ENCODE measurements around the gene LEF1. TPM values are rescaled to one million over a fixed set of nuclear protein-coding genes. Genes with fewer than 3 reads are reported as not detected.
A peak's percentile ranks its signal among the peaks of the same experiment; 100 is the strongest.

LEF1 gene
- total and polyA plus RNA-seq, 5 donors from 2014 or later, result 465 to 627 (median 558) TPM

GRCh38 chr4:108174856-108175255 is 6.1 kb upstream of the LEF1 start:
- Mint-ChIP-seq H3K9me3 (no peaks in the 10 kb centered on the region), H3K27me3 (peaks cover 32% of the 10 kb centered on the region), H3K4me1 (peaks cover 20 to 46% (median 41%) of the 10 kb centered on the region in 4 donors), H3K36me3 (peaks cover 18% of the 10 kb centered on the region), H3K4me3 (peak overlapping the region in 2 of 4 donors; percentile 87 to 94), H3K27ac (peak overlapping the region in 2 of 3 donors; percentile 6 to 78)
- H3K27me3 ChIP-seq (ENCODE audit: control insufficient read depth, insufficient read depth, low read length), result peaks cover 3% of the 10 kb centered on the region
- no peak overlapping the region for H3K27ac ChIP-seq (ENCODE audit: insufficient read depth, low read length, poor library complexity, severe bottlenecking)
- H3K36me3 ChIP-seq (ENCODE audit: control insufficient read depth, insufficient read depth, low read length), result peaks cover 11% of the 10 kb centered on the region
- DNase-seq, result no peak
- no peak for ATAC-seq (ENCODE audit: low read depth in 2 of 2)
- no peak overlapping the region for H3K4me3 ChIP-seq (ENCODE audit: low read depth, low read length)
- H3K9me3 ChIP-seq (ENCODE audit: control insufficient read depth in 2 of 2, low read length in 2 of 2), result no peaks in the 10 kb centered on the region
- peaks cover 35% of the 10 kb centered on the region for H3K4me1 ChIP-seq (ENCODE audit: control insufficient read depth, insufficient read depth, low read length, poor library complexity, severe bottlenecking)

GRCh38 chr4:108173599-108174057 is 4.9 kb upstream of the LEF1 start:
- peak overlapping the region; percentile 78 for H3K27ac ChIP-seq (ENCODE audit: insufficient read depth, low read length, poor library complexity, severe bottlenecking)
- H3K9me3 ChIP-seq (ENCODE audit: control insufficient read depth in 2 of 2, low read length in 2 of 2), result no peaks in the 10 kb centered on the region
- Mint-ChIP-seq H3K4me3 (peak overlapping the region; percentile 87 to 94 (median 92)), H3K4me1 (peaks cover 27 to 58% (median 50%) of the 10 kb centered on the region in 4 donors), H3K27me3 (peaks cover 40% of the 10 kb centered on the region), H3K9me3 (peaks cover 0 to 6% (median 0%) of the 10 kb centered on the region in 7 donors), H3K36me3 (peaks cover 18% of the 10 kb centered on the region), H3K27ac (peak overlapping the region; percentile 59 to 83 (median 78))
- H3K36me3 ChIP-seq (ENCODE audit: control insufficient read depth, insufficient read depth, low read length), result peaks cover 11% of the 10 kb centered on the region
- no peak for DNase-seq
- peaks cover 44% of the 10 kb centered on the region for H3K4me1 ChIP-seq (ENCODE audit: control insufficient read depth, insufficient read depth, low read length, poor library complexity, severe bottlenecking)
- H3K27me3 ChIP-seq (ENCODE audit: control insufficient read depth, insufficient read depth, low read length), result peaks cover 8% of the 10 kb centered on the region
- H3K4me3 ChIP-seq (ENCODE audit: low read depth, low read length), result peak overlapping the region; percentile 87
- no peak for ATAC-seq (ENCODE audit: low read depth in 2 of 2)

GRCh38 chr4:108172753-108173598 is 4.2 kb upstream of the LEF1 start:
- H3K27ac ChIP-seq (ENCODE audit: insufficient read depth, low read length, poor library complexity, severe bottlenecking), result peak overlapping the region; percentile 78
- no peaks in the 10 kb centered on the region for H3K9me3 ChIP-seq (ENCODE audit: control insufficient read depth in 2 of 2, low read length in 2 of 2)
- ATAC-seq (ENCODE audit: low read depth in 2 of 2) (peak; percentile 53 to 54), DNase-seq (peak; percentile 65 to 83 (median 71))
- peaks cover 8% of the 10 kb centered on the region for H3K27me3 ChIP-seq (ENCODE audit: control insufficient read depth, insufficient read depth, low read length)
- H3K4me1 ChIP-seq (ENCODE audit: control insufficient read depth, insufficient read depth, low read length, poor library complexity, severe bottlenecking), result peaks cover 44% of the 10 kb centered on the region
- Mint-ChIP-seq H3K27me3 (peaks cover 45% of the 10 kb centered on the region), H3K9me3 (peaks cover 0 to 6% (median 0%) of the 10 kb centered on the region in 7 donors), H3K4me1 (peaks cover 27 to 57% (median 50%) of the 10 kb centered on the region in 4 donors), H3K27ac (peak overlapping the region; percentile 59 to 83 (median 78)), H3K4me3 (peak overlapping the region; percentile 87 to 94 (median 92)), H3K36me3 (peaks cover 18% of the 10 kb centered on the region)
- H3K36me3 ChIP-seq (ENCODE audit: control insufficient read depth, insufficient read depth, low read length), result peaks cover 10% of the 10 kb centered on the region
- H3K4me3 ChIP-seq (ENCODE audit: low read depth, low read length), result peak overlapping the region; percentile 87

DNA sequence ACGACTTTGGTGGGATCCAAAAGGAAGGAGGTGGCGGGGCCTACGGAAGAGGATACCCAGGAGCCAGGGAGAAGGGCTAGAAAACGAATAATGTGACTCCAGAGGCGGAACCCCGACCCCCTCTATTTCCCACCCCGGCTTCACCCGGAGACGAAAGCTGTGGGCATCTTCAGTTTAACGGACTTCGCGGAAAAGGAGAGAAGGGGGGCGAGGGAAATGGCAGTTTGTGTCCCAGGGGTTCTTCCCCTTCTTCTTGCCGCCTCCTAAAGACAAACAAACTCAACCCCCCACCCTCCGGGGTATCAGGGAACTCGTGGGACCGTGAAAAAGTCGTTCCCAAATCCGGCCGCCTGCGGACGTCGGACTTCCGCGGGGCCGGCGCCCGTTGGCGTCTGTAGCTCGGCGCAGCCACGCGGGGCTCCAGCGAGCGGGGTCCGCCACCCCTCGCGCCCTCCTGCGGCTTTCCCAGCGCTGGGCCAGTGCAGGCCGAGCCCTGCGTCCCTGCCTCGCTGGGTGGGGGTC is 3.6 kb upstream of the LEF1 start:
- H3K27ac ChIP-seq (ENCODE audit: insufficient read depth, low read length, poor library complexity, severe bottlenecking), result peak overlapping the region; percentile 78
- peak overlapping the region; percentile 73 for H3K4me3 ChIP-seq (ENCODE audit: low read depth, low read length)
- Mint-ChIP-seq H3K9me3 (peaks cover 0 to 6% (median 0%) of the 10 kb centered on the region in 7 donors), H3K4me3 (peak overlapping the region; percentile 96 to 100 (median 98)), H3K4me1 (peaks cover 24 to 53% (median 46%) of the 10 kb centered on the region in 4 donors), H3K36me3 (peaks cover 13% of the 10 kb centered on the region), H3K27me3 (peaks cover 49% of the 10 kb centered on the region), H3K27ac (peak overlapping the region; percentile 65 to 88 (median 83))
- peaks cover 8% of the 10 kb centered on the region for H3K27me3 ChIP-seq (ENCODE audit: control insufficient read depth, insufficient read depth, low read length)
- peak; percentile 10 to 14 for ATAC-seq (ENCODE audit: low read depth in 2 of 2)
- peaks cover 5% of the 10 kb centered on the region for H3K36me3 ChIP-seq (ENCODE audit: control insufficient read depth, insufficient read depth, low read length)
- H3K9me3 ChIP-seq (ENCODE audit: control insufficient read depth in 2 of 2, low read length in 2 of 2), result no peaks in the 10 kb centered on the region
- peaks cover 44% of the 10 kb centered on the region for H3K4me1 ChIP-seq (ENCODE audit: control insufficient read depth, insufficient read depth, low read length, poor library complexity, severe bottlenecking)
- peak in 1 of 3 donors; percentile 45 for DNase-seq

GRCh38 chr4:108171339-108172230 is 2.9 kb upstream of the LEF1 start:
- ATAC-seq (ENCODE audit: low read depth in 2 of 2), result peak; percentile 35 to 47
- peak overlapping the region; percentile 96 to 100 (median 98) for H3K4me3 Mint-ChIP-seq

DNA sequence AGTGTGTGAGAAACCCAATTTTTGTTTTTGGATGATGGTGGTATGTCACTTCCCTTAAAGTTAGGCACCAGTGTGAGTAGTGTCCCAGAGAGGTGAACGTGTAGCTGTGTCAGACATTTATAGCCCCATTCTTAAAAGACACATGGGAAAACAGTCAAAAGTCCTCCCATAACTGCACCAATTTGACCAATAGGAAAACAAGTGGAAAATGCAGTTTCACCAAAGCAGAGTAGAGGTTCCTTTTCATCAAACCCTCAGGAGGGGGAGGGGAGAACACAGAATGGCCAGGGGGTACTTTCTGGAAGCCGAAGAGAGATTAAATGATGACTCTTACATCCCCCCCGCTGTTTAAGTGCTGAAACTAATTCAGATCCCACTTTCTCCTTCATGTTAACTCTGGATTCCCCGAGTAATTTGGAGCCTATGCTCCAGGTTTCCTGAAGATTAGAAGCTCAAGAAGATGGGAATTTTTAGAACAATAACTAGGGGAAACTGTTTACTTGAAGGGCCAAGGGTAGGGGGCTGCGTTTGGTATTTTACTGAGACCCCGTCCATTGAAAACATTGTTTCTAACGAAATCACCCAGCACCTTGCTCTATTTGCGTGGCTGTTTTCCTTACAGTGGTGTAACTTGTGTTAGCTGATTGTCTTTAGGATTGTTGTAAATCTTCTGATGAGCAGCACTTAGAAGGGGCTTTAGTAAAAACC is 2.1 kb upstream of the LEF1 start:
- Histone ChIP-seq H3K36me3 (ENCODE audit: control insufficient read depth, insufficient read depth, low read length) (no peaks in the 10 kb centered on the region), H3K9me3 (ENCODE audit: control insufficient read depth in 2 of 2, low read length in 2 of 2) (no peaks in the 10 kb centered on the region), H3K27me3 (ENCODE audit: control insufficient read depth, insufficient read depth, low read length) (peaks cover 8% of the 10 kb centered on the region), H3K4me3 (ENCODE audit: low read depth, low read length) (peak overlapping the region; percentile 73), H3K27ac (ENCODE audit: insufficient read depth, low read length, poor library complexity, severe bottlenecking) (peak overlapping the region; percentile 78), H3K4me1 (ENCODE audit: control insufficient read depth, insufficient read depth, low read length, poor library complexity, severe bottlenecking) (peaks cover 53% of the 10 kb centered on the region)
- no peak for ATAC-seq (ENCODE audit: low read depth in 2 of 2)
- Mint-ChIP-seq H3K4me3 (peak overlapping the region; percentile 96 to 100 (median 98)), H3K4me1 (peaks cover 24 to 50% (median 43%) of the 10 kb centered on the region in 4 donors), H3K27ac (peak overlapping the region; percentile 75 to 93 (median 86)), H3K9me3 (peaks cover 0 to 6% (median 0%) of the 10 kb centered on the region in 7 donors), H3K27me3 (peaks cover 52% of the 10 kb centered on the region), H3K36me3 (peaks cover 10% of the 10 kb centered on the region)
- DNase-seq, result peak in 1 of 3 donors; percentile 41

More at GRCh38 chr4:108171339-108172230, 2.9 kb upstream of the LEF1 start:
- Histone ChIP-seq H3K4me1 (ENCODE audit: control insufficient read depth, insufficient read depth, low read length, poor library complexity, severe bottlenecking) (peaks cover 45% of the 10 kb centered on the region), H3K9me3 (ENCODE audit: control insufficient read depth in 2 of 2, low read length in 2 of 2) (no peaks in the 10 kb centered on the region), H3K4me3 (ENCODE audit: low read depth, low read length) (peak overlapping the region; percentile 73), H3K27ac (ENCODE audit: insufficient read depth, low read length, poor library complexity, severe bottlenecking) (peak overlapping the region; percentile 78), H3K27me3 (ENCODE audit: control insufficient read depth, insufficient read depth, low read length) (peaks cover 8% of the 10 kb centered on the region), H3K36me3 (ENCODE audit: control insufficient read depth, insufficient read depth, low read length) (no peaks in the 10 kb centered on the region)
- H3K9me3 Mint-ChIP-seq, result peaks cover 0 to 6% (median 0%) of the 10 kb centered on the region in 7 donors
- H3K36me3 Mint-ChIP-seq, result peaks cover 9% of the 10 kb centered on the region
- peaks cover 52% of the 10 kb centered on the region for H3K27me3 Mint-ChIP-seq
- H3K4me1 Mint-ChIP-seq, result peaks cover 24 to 53% (median 46%) of the 10 kb centered on the region in 4 donors
- peak; percentile 44 to 89 (median 77) for DNase-seq
- H3K27ac Mint-ChIP-seq, result peak overlapping the region; percentile 75 to 88 (median 83)
